22Rv1 (cell line): ENCODE data around the gene PAM16.
"Not testable (repeated sequence)": the region's sequence is repeated elsewhere in the genome, so short reads cannot be mapped to it uniquely, and the experiment has no call there.

Experiments
- CTCF ChIP-seq: fragments of 450-650 bp; IDR thresholded peaks from 2 replicates; pipeline ENCODE4 v1.5.1; 2017; ENCODE audit warnings: mild to moderate bottlenecking
- ZFX ChIP-seq: fragments of 450-650 bp; IDR thresholded peaks from 2 replicates; pipeline ENCODE4 v1.6.1; 2017; ENCODE audit warnings: antibody characterized with exemption, borderline replicate concordance

DNA sequence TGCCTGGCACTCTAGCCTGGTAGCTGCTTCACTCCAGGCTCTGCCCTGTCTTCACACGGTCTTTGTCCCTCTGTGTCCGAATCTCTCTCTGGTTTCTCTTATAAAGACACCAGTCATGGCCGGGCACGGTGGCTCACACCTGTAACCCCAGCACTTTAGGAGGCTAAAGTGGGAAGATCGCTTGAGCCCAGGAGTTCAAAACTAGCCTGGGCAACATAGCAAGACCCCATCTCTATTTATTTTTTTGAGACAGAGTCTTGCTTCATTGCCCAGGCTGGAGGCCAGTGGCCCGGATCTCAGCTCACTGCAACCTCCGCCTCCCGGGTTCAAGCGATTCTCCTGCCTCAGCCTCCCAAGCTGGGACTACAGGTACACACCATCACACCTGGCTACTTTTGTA lies 17.4 kb downstream of the PAM16 start:
- TF ChIP-seq CTCF, ZFX: not testable (repeated sequence)
